PFSK-1 (cell line): ENCODE measurements around the gene SLN.

Experiments used
- FOXP2 ChIP-seq: optimal IDR thresholded peaks from 2 replicates; pipeline ENCODE3; 2011; ENCODE audit warnings: borderline replicate concordance, control low read depth, inconsistent platforms; ENCODE audit not compliant: insufficient read depth; ENCODE audit errors: extremely low read length, extremely low read depth
- POLR2AphosphoS5 ChIP-seq: IDR thresholded peaks from 2 replicates; pipeline ENCODE4 v1.6.1; 2012; ENCODE audit warnings: low read depth, mild to moderate bottlenecking, control low read depth, low read length, moderate library complexity
- REST ChIP-seq, 2 experiments: IDR thresholded peaks; 2 replicates each; pipeline versions ENCODE4 v1.6.1 to v1.8.0; 2011 to 2012; ENCODE audit warnings: low read depth in 2 of 2, low read length in 2 of 2, control low read depth in 1 of 2, inconsistent platforms in 1 of 2, mild to moderate bottlenecking in 1 of 2, moderate library complexity in 1 of 2; ENCODE audit not compliant: insufficient read depth in 1 of 2
- SIN3A ChIP-seq: IDR thresholded peaks from 2 replicates; pipeline ENCODE4 v1.6.1; 2012; ENCODE audit warnings: mild to moderate bottlenecking, low read length, moderate library complexity, borderline replicate concordance; ENCODE audit not compliant: insufficient read depth
- TAF1 ChIP-seq: IDR thresholded peaks from 2 replicates; pipeline ENCODE4 v1.6.1; 2012; ENCODE audit warnings: low read length, control low read depth, borderline replicate concordance; ENCODE audit not compliant: insufficient read depth

GRCh38 chr11:107702723-107703122, 9.1 kb downstream of the SLN start:
- TF ChIP-seq FOXP2 = no peak
- TF ChIP-seq SIN3A = no peak
- TF ChIP-seq REST (IDR thresholded peaks at IDR 0.05; ENCODE audit: insufficient read depth in 1 of 2, low read depth in 2 of 2, low read length in 2 of 2) = no peak
- no peak for TF ChIP-seq POLR2AphosphoS5
- no peak for TF ChIP-seq TAF1
